22Rv1 (cell line): ENCODE data around the gene RGS3.
"Not testable (repeated sequence)": the region's sequence is repeated elsewhere in the genome, so short reads cannot be mapped to it uniquely, and the experiment has no call there.

ENCODE experiments used
- ZFX ChIP-seq: fragments of 450-650 bp; IDR thresholded peaks from 2 replicates; pipeline ENCODE4 v1.6.1; 2017; ENCODE audit warnings: antibody characterized with exemption, borderline replicate concordance
- TF ChIP-seq, protein P1 (sequence below): fragments of 450-650 bp; IDR thresholded peaks from 2 replicates; pipeline ENCODE4 v1.5.1; 2017; ENCODE audit warnings: mild to moderate bottlenecking

DNA sequence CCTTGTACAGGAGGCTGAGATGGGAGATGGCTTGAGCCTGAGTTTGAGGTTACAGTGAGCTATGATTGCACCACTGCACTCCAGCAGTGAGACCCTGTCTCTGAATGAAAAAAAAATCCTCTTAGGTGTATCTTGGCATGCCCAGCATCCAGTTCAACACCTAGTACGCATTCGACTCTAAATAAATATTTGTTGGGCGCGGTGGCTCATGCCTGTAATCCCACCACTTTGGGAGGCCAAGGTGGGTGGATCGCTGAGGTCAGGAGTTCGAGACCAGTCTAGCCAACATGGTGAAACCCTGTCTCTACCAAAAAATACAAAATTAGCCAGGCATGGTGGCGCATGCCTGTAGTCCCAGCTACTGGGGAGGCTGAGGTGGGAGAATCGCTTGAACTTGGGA, 86.4 kb downstream of the RGS3 start:
- TF ChIP-seq, protein P1, sequence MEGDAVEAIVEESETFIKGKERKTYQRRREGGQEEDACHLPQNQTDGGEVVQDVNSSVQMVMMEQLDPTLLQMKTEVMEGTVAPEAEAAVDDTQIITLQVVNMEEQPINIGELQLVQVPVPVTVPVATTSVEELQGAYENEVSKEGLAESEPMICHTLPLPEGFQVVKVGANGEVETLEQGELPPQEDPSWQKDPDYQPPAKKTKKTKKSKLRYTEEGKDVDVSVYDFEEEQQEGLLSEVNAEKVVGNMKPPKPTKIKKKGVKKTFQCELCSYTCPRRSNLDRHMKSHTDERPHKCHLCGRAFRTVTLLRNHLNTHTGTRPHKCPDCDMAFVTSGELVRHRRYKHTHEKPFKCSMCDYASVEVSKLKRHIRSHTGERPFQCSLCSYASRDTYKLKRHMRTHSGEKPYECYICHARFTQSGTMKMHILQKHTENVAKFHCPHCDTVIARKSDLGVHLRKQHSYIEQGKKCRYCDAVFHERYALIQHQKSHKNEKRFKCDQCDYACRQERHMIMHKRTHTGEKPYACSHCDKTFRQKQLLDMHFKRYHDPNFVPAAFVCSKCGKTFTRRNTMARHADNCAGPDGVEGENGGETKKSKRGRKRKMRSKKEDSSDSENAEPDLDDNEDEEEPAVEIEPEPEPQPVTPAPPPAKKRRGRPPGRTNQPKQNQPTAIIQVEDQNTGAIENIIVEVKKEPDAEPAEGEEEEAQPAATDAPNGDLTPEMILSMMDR: not testable (repeated sequence)
- not testable (repeated sequence) for TF ChIP-seq ZFX
